ENCODE measurements around the gene AGRP. TPM values are rescaled to one million over a fixed set of nuclear protein-coding genes. Genes with fewer than 3 reads are reported as not detected.
A peak's percentile ranks its signal among the peaks of the same experiment; 100 is the strongest.

The AGRP gene
- total RNA-seq, 1 experiment from 2014 or later, result not detected

GRCh38 chr16:67471758-67472384 is 11.5 kb downstream of the AGRP start:
- no peak for DNase-seq (ENCODE audit: low read depth)
- in situ Hi-C loops (cut with HindIII; ENCODE audit: low pct_unique_long_range_greater_than_20kb, low sequenced_read_pairs), result no loop called here

GRCh38 chr16:67470359-67470758 is 13.0 kb downstream of the AGRP start:
- DNase-seq (ENCODE audit: low read depth), result no peak
- in situ Hi-C loops (cut with HindIII; ENCODE audit: low pct_unique_long_range_greater_than_20kb, low sequenced_read_pairs), result no loop called here

GRCh38 chr16:67468731-67469130 is 14.6 kb downstream of the AGRP start:
- in situ Hi-C loops (cut with HindIII; ENCODE audit: low pct_unique_long_range_greater_than_20kb, low sequenced_read_pairs), result no loop called here

GRCh38 chr16:67466581-67466980 is 16.8 kb downstream of the AGRP start:
- DNase-seq (ENCODE audit: low read depth), result peak; percentile 31
- in situ Hi-C loops (cut with HindIII; ENCODE audit: low pct_unique_long_range_greater_than_20kb, low sequenced_read_pairs), result no loop called here

More at GRCh38 chr16:67468731-67469130, 14.6 kb downstream of the AGRP start:
- DNase-seq (ENCODE audit: low read depth), result no peak

- in situ Hi-C loops (cut with HindIII; ENCODE audit: low pct_unique_long_range_greater_than_20kb, low sequenced_read_pairs), result no loop called here
- DNase-seq (ENCODE audit: low read depth), result no peak
These were observed 18.8 kb downstream of the AGRP start for GRCh38 chr16:67464565-67464964.

- DNase-seq (ENCODE audit: low read depth), result no peak
These were observed 19.7 kb downstream of the AGRP start for GRCh38 chr16:67463691-67464090.

GRCh38 chr16:67463059-67463458 is 20.3 kb downstream of the AGRP start:
- no peak for DNase-seq (ENCODE audit: low read depth)

More at GRCh38 chr16:67463691-67464090, 19.7 kb downstream of the AGRP start:
- in situ Hi-C loops (cut with HindIII; ENCODE audit: low pct_unique_long_range_greater_than_20kb, low sequenced_read_pairs), result no loop called here

GRCh38 chr16:67462279-67462655 is 21.1 kb downstream of the AGRP start:
- no peak for DNase-seq (ENCODE audit: low read depth)
- in situ Hi-C loops (cut with HindIII; ENCODE audit: low pct_unique_long_range_greater_than_20kb, low sequenced_read_pairs), result no loop called here

More at GRCh38 chr16:67463059-67463458, 20.3 kb downstream of the AGRP start:
- in situ Hi-C loops (cut with HindIII; ENCODE audit: low pct_unique_long_range_greater_than_20kb, low sequenced_read_pairs), result no loop called here

GRCh38 chr16:67461600-67462278 is 21.6 kb downstream of the AGRP start:
- no peak for DNase-seq (ENCODE audit: low read depth)
- in situ Hi-C loops (cut with HindIII; ENCODE audit: low pct_unique_long_range_greater_than_20kb, low sequenced_read_pairs), result no loop called here

- DNase-seq (ENCODE audit: low read depth), result no peak
- in situ Hi-C loops (cut with HindIII; ENCODE audit: low pct_unique_long_range_greater_than_20kb, low sequenced_read_pairs), result no loop called here
These were observed 22.4 kb downstream of the AGRP start for GRCh38 chr16:67460961-67461360.

- in situ Hi-C loops (cut with HindIII; ENCODE audit: low pct_unique_long_range_greater_than_20kb, low sequenced_read_pairs), result no loop called here
- DNase-seq (ENCODE audit: low read depth), result no peak
These were observed 23.2 kb downstream of the AGRP start for GRCh38 chr16:67460168-67460567.

- in situ Hi-C loops (cut with HindIII; ENCODE audit: low pct_unique_long_range_greater_than_20kb, low sequenced_read_pairs), result no loop called here
- no peak for DNase-seq (ENCODE audit: low read depth)
These were observed 23.5 kb downstream of the AGRP start for GRCh38 chr16:67459861-67460150.

GRCh38 chr16:67459066-67459860 is 24.1 kb downstream of the AGRP start:
- in situ Hi-C loops (cut with HindIII; ENCODE audit: low pct_unique_long_range_greater_than_20kb, low sequenced_read_pairs), result no loop called here
- no peak for DNase-seq (ENCODE audit: low read depth)

GRCh38 chr16:67458121-67458641 is 25.2 kb downstream of the AGRP start:
- in situ Hi-C loops (cut with HindIII; ENCODE audit: low pct_unique_long_range_greater_than_20kb, low sequenced_read_pairs), result no loop called here
- no peak for DNase-seq (ENCODE audit: low read depth)

GRCh38 chr16:67457611-67458010 is 25.7 kb downstream of the AGRP start:
- no peak for DNase-seq (ENCODE audit: low read depth)
- in situ Hi-C loops (cut with HindIII; ENCODE audit: low pct_unique_long_range_greater_than_20kb, low sequenced_read_pairs), result no loop called here

- no peak for DNase-seq (ENCODE audit: low read depth)
- in situ Hi-C loops (cut with HindIII; ENCODE audit: low pct_unique_long_range_greater_than_20kb, low sequenced_read_pairs), result no loop called here
These were observed 26.8 kb downstream of the AGRP start for GRCh38 chr16:67456391-67457081.

GRCh38 chr16:67454852-67455251 is 28.5 kb downstream of the AGRP start:
- DNase-seq (ENCODE audit: low read depth), result no peak
- in situ Hi-C loops (cut with HindIII; ENCODE audit: low pct_unique_long_range_greater_than_20kb, low sequenced_read_pairs), result no loop called here

GRCh38 chr16:67454104-67454503 is 29.2 kb downstream of the AGRP start:
- no peak for DNase-seq (ENCODE audit: low read depth)
- in situ Hi-C loops (cut with HindIII; ENCODE audit: low pct_unique_long_range_greater_than_20kb, low sequenced_read_pairs), result no loop called here

All from Caki2 (cell line).